ENCODE data around the gene UBE2J2. TPM values are rescaled to one million over a fixed set of nuclear protein-coding genes. Genes with fewer than 3 reads are reported as not detected.

Gene UBE2J2
- total RNA-seq, 1 experiment from 2014 or later, result 83.4 TPM

- H4K8ac ChIP-seq (replicated peaks; ENCODE audit: insufficient read length, low read depth, low read length), result no peak overlapping the region
- H3K23ac ChIP-seq (ENCODE audit: insufficient read length, low read depth, low read length), result no peak overlapping the region
- Mint-ChIP-seq H3K4me1 (no peaks in the 10 kb centered on the region), H3K4me3 (0 out of 5 replicates have a peak overlapping the region, but pooled peaks of 1 of the 2 experiments have one; percentile 24), H3K9me3 (no peaks in the 10 kb centered on the region; a peak in 1 of 5 replicates), H3K27ac (no peak overlapping the region; a peak in 1 of 7 replicates), H3K27me3 (ENCODE audit: low read depth) (no peaks in the 10 kb centered on the region), H3K36me3 (ENCODE audit: insufficient read depth in 1 of 3, low read depth in 3 of 3) (peaks cover 25 to 57% (median 43%) of the 10 kb centered on the region in 3 experiments)
- no peak overlapping the region for H2BK20ac ChIP-seq (ENCODE audit: low read depth, low read length, poor library complexity, severe bottlenecking)
- no peaks in the 10 kb centered on the region for H3K27me3 ChIP-seq (ENCODE audit: insufficient read depth, low read length)
- no peaks in the 10 kb centered on the region; the same call in 1 of the 2 replicates for H3K79me2 ChIP-seq (ENCODE audit: insufficient read depth, low read length)
- H3K27ac ChIP-seq (ENCODE audit: insufficient read length, low read depth, low read length), result no peak overlapping the region
- H3K79me1 ChIP-seq (ENCODE audit: insufficient read depth, low read depth, low read length, poor library complexity, severe bottlenecking), result no peaks in the 10 kb centered on the region
- H4K20me1 ChIP-seq (ENCODE audit: control insufficient read depth, insufficient read depth, insufficient read length), result no peaks in the 10 kb centered on the region
- H2AFZ ChIP-seq (ENCODE audit: low read length), result no peak overlapping the region
- H2AK5ac ChIP-seq (ENCODE audit: insufficient read length, low read length), result no peak overlapping the region
- no peak overlapping the region for H3K4me2 ChIP-seq (ENCODE audit: insufficient read depth, insufficient read length, low read length)
- H4K5ac ChIP-seq (ENCODE audit: insufficient read length, low read depth, low read length), result no peak overlapping the region
- H3K9ac ChIP-seq (ENCODE audit: extremely low read depth, insufficient read length, low read length), result no peak overlapping the region
- H2BK12ac ChIP-seq (ENCODE audit: insufficient read length, low read depth, low read length), result no peak overlapping the region
- no peak overlapping the region for H3K18ac ChIP-seq (ENCODE audit: insufficient read length, low read depth, low read length)
- no peak overlapping the region for H2BK15ac ChIP-seq (ENCODE audit: low read depth, low read length)
- TF ChIP-seq, protein P1, sequence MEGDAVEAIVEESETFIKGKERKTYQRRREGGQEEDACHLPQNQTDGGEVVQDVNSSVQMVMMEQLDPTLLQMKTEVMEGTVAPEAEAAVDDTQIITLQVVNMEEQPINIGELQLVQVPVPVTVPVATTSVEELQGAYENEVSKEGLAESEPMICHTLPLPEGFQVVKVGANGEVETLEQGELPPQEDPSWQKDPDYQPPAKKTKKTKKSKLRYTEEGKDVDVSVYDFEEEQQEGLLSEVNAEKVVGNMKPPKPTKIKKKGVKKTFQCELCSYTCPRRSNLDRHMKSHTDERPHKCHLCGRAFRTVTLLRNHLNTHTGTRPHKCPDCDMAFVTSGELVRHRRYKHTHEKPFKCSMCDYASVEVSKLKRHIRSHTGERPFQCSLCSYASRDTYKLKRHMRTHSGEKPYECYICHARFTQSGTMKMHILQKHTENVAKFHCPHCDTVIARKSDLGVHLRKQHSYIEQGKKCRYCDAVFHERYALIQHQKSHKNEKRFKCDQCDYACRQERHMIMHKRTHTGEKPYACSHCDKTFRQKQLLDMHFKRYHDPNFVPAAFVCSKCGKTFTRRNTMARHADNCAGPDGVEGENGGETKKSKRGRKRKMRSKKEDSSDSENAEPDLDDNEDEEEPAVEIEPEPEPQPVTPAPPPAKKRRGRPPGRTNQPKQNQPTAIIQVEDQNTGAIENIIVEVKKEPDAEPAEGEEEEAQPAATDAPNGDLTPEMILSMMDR (conservative IDR thresholded peaks at IDR 0.05), result no peak
- DNase-seq, result no peak
- H3K4me1 ChIP-seq (ENCODE audit: insufficient read depth, low read length), result no peaks in the 10 kb centered on the region
- no peak overlapping the region for H3K4ac ChIP-seq (ENCODE audit: low read depth, low read length)
- H2BK5ac ChIP-seq (ENCODE audit: insufficient read length, low read length), result no peak overlapping the region
- no peak overlapping the region for H3K56ac ChIP-seq (ENCODE audit: insufficient read length, low read depth, low read length)
- no peak overlapping the region for H2BK120ac ChIP-seq (ENCODE audit: low read depth, low read length, poor library complexity, severe bottlenecking)
- no CpG with 5 or more reads among the region's 15 CpGs for WGBS (ENCODE audit: extremely low coverage, insufficient read length, low lambda C conversion rate)
- H4K91ac ChIP-seq (ENCODE audit: insufficient read length, low read depth, low read length), result no peak overlapping the region
- no peak overlapping the region for H3K14ac ChIP-seq (ENCODE audit: insufficient read depth, low read length)
- no peaks in the 10 kb centered on the region for H3K9me3 ChIP-seq (ENCODE audit: control insufficient read depth, low read depth, low read length)
- H3K23me2 ChIP-seq (ENCODE audit: insufficient read length, low read depth, low read length, poor library complexity, severe bottlenecking), result no peaks in the 10 kb centered on the region
- H3T11ph ChIP-seq (ENCODE audit: low read length), result no peak overlapping the region
Observed at GRCh38 chr1:1223321-1223720, 50.3 kb downstream of the UBE2J2 start.

Measured in H9 (cell line).